HT1080 (cell line): ENCODE data around the gene STN1. TPM values are rescaled to one million over a fixed set of nuclear protein-coding genes. Genes with fewer than 3 reads are reported as not detected.

Experiments
- DNase-seq: peaks from one replicate; pipeline ENCODE4 v3.0.0-alpha.2; 2015; ENCODE audit warnings: low read depth
- polyA plus RNA-seq, 2 experiments: library from polyadenylated mRNA; depleted of rRNA; stranded (reverse); fragments of >200 nt; gene quantifications; 2 replicates each; pipeline ENCODE4 v1.2.3, GENCODE V29; 2015
- total RNA-seq: library from RNA; depleted of rRNA; stranded (reverse); fragments of >200 nt; shearing (Covaris generic); gene quantifications from 2 replicates; pipeline ENCODE4 v1.2.3, GENCODE V29; 2014; rRNA removed

STN1 gene, protein sequence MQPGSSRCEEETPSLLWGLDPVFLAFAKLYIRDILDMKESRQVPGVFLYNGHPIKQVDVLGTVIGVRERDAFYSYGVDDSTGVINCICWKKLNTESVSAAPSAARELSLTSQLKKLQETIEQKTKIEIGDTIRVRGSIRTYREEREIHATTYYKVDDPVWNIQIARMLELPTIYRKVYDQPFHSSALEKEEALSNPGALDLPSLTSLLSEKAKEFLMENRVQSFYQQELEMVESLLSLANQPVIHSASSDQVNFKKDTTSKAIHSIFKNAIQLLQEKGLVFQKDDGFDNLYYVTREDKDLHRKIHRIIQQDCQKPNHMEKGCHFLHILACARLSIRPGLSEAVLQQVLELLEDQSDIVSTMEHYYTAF
- 31.5 and 35.9 TPM in 2 replicates for total RNA-seq
- polyA plus RNA-seq (2015; cell fraction: cytosol; rRNA removed), result 34.8 and 38.9 TPM in 2 replicates
- polyA plus RNA-seq (2015; cell fraction: nucleus; rRNA removed), result 17.8 and 18.0 TPM in 2 replicates

GRCh38 chr10:103918053-103918846, at the start of gene STN1:
Gene STN1, minus strand, starts transcription at chr10:103918184. Its CDS starts 590 bp downstream, at chr10:103917594.
- peak; percentile 94 for DNase-seq

GRCh38 chr10:103967448-103968071, 49.6 kb upstream of the STN1 start:
- peak; percentile 33 for DNase-seq

DNA sequence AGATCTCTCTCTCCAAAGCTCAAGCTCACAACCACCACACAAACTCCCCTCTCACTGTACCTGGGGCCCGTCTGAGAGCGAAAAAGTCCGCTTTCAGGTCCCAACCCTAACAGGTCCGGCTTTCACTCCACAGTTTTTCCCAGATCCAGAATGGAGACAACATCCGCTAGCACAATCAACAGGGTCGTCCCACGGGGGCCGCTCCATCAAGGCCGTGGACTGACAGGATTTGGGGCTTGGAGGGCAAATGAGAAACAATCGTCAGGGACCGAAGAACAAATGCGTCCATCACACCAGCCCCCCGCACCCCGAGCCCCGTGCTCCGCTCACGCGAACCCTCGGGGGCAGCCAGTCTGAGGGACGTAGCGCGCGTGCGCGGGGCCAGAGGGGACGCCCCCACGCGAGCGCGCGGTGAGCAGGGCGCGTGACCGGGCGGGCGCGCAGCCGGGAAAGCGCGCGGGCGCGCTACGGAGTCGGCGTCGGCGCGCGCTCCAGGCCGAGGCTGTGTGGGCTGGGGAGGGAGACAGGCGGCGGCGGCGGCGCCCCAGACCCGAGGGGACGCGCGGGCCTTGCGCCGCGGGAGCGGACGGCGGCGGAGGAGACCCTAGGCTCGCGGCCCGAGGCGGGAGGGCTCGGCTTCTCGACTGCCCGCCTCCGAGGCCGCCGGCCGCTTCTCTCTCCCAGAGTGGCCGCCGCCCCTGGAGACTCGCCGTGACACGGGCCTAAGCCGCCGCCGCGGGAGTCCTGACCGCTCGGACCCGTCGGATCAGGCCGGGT, 48.9 kb upstream of the STN1 start, which contains the start of gene SLK:
TSS of gene SLK (plus strand) at position 470 of the 777 bp plus-strand sequence. CDS start 606 bp downstream, outside the sequence.
- peak; percentile 70 for DNase-seq

DNA sequence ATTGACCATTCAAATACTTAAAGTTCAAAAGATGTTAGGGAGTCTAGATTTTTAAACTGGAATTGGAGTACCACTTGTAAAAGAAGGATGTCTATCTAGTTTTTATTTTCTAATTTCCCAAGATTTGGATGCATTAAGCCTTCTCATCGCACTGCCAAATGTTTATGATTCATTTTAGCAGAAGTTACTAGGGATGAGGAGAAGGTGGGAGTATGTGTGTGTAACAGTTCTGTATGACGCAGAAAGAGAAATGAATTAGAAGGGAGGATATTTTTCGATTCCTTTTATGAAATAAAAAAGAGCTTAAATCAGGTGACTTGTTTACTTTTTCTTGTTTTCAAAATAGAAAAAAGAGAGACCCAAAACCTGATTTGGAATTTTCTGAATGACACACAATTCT, 42.1 kb upstream of the STN1 start:
- no peak for DNase-seq

GRCh38 chr10:103958996-103959395, 41.0 kb upstream of the STN1 start:
- DNase-seq, result no peak

DNA sequence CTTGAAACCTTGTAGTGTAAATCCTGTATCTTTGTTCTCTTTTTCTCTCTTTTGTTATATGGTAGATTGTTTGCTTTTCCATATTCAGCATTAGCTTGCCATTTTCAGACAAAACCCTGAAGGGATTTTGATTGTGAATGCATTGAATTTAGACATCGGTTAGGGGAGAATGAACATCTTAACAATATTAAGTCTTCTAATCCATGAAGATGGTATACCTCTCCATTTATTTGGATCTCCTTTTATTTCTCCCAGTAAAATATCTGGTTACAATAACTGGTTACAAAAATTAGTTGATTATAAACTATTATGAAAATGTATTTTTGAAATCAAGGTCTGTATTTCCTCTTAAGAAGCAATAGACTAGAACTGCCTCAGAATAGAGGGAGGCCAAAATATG, 36.6 kb upstream of the STN1 start:
- DNase-seq, result no peak

GRCh38 chr10:103951942-103952341, 34.0 kb upstream of the STN1 start:
- no peak for DNase-seq

GRCh38 chr10:103951183-103951582, 33.2 kb upstream of the STN1 start:
- DNase-seq, result no peak

GRCh38 chr10:103949728-103950127, 31.7 kb upstream of the STN1 start:
- DNase-seq, result no peak

- no peak for DNase-seq
These were observed 30.0 kb upstream of the STN1 start for GRCh38 chr10:103947799-103948516.

- no peak for DNase-seq
These were observed 24.9 kb upstream of the STN1 start for GRCh38 chr10:103942866-103943265.

DNA sequence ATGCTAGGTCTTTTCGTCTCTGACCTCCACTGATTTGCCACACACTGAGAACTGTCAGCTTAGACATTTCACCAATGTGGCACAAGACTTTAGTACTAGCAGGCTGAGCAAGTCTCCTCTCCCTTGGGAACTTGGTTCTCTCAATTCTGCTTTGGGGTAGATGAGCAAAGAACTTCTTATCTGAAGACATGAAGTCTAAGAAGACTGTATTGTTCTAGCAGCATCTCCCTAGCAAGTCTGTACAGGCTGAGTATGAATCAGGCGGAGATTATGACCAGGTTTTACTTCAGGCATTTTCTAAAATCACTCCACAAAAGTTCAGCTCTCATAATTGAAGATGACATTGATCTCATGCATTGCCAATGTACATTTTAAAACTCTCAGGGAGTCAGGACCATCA, 23.8 kb upstream of the STN1 start:
- DNase-seq, result no peak

DNA sequence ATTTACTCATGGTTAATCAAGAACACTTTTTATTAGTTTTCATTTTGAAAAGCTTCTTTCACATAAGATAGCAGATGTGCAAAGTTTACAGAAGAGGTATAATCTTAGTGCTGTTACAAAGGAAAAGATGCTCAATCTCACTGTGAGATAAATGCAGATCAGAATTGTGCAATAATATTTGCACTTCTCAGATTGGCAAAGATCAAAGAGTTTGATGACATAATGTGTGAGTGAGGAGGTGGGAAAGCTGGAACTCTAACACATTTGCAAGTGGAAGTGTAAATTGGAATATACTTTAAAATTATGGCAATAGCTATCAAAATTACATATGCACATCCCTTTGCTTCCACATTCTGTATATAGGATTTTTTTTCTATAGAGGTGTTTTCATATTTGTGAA, 21.5 kb upstream of the STN1 start:
- no peak for DNase-seq

DNA sequence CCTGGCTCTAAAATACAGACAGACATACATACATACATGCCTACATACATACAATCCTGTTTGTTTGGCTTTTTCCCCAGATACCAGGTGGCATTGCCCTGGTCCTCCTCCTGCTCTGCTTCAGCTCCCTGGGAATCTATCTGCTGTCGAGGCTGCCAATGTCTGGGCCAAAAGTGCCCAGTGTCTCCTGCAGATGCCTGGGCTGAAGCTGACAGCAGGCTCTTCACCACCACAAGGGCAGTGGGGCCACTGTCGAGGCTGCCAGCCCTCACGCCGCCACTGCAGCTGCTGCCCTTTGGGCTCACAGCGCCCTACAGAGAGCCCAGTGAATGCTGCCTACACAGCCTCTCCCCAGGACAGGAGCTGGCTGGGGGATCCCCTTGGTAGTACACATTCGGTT, 18.0 kb upstream of the STN1 start:
- no peak for DNase-seq

DNA sequence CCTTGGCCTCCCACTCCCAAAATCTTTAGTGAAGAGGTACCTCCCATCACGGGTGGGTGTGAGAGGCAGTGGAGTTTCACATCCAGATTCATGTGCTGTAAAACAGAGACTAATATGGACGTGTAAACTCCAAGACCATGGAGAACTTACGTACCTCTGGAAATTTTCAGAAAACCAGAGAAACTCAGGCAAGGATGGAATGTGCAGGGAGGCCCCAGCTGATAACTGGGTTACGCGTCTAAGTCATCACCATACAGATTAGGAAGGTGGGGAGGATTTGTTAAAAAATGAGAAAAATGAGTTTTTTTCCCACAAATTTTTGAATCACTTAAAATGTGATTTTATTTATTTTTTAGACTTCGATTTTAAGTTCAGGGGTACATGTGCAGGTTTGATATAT, 16.3 kb upstream of the STN1 start:
- no peak for DNase-seq

GRCh38 chr10:103933557-103934121, 15.7 kb upstream of the STN1 start:
- DNase-seq, result no peak

DNA sequence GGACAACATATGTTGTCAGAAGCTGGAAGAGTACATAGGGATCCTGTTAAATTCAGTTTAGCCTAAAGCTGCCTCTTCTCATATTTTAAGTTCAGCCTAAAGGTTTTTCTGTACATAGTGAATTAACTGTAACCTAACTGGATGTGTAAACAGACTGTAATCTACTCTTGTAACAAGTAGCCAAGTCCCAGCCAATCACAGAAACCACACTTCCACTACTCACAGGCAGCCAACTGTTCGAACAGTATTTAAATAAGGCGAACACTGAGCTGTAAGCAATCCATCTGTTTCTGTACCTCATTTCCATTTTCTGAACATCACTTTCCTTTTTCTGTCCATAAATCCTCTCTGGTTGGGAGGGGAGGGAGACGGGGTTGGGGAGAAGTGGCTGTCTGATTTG, 15.0 kb upstream of the STN1 start:
- DNase-seq, result no peak

GRCh38 chr10:103932271-103932670, 14.3 kb upstream of the STN1 start:
- DNase-seq, result no peak

DNA sequence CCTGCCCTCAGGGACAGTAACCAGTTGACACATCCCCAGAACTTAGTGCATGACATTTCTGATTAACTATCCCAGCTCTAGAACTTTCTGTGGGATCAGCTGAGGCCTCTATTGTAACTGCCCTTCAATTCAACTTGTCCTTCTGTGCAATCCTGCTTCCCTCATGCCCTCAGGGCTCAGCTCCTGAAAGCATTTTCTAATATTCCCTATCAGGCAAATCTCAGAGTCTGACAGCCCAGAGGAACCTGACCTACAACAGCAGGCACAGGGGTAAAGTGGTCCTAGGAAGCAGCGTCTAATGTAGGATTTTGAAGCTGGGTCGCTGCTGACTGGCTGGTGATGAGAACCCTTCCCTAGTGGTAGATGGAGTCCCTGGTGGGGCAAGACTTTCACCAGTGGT, 13.6 kb upstream of the STN1 start:
- no peak for DNase-seq

DNA sequence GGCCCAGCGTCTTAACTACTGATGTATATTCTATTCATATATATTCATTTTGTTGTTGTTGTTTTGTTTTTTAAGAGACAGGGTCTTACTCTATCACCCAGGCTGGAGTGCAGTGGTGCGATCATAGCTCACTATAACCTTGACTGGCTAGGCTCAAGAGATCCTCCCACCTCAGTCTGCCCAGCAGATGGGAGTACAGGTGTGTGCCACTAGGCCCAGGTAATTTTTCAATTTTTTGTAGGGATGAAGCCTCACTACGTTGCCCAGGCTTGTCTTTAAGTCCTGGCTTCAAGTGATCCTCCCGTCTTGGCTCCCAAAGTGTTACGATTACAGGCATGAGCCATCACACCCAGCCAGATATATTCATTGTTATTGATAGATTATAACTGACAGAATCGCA, 12.9 kb upstream of the STN1 start:
- DNase-seq, result no peak
